ENCODE measurements around the gene TSN. TPM values are rescaled to one million over a fixed set of nuclear protein-coding genes. Genes with fewer than 3 reads are reported as not detected.

The TSN gene
- total RNA-seq, 1 experiment from 2014 or later: 60.7 TPM

DNA sequence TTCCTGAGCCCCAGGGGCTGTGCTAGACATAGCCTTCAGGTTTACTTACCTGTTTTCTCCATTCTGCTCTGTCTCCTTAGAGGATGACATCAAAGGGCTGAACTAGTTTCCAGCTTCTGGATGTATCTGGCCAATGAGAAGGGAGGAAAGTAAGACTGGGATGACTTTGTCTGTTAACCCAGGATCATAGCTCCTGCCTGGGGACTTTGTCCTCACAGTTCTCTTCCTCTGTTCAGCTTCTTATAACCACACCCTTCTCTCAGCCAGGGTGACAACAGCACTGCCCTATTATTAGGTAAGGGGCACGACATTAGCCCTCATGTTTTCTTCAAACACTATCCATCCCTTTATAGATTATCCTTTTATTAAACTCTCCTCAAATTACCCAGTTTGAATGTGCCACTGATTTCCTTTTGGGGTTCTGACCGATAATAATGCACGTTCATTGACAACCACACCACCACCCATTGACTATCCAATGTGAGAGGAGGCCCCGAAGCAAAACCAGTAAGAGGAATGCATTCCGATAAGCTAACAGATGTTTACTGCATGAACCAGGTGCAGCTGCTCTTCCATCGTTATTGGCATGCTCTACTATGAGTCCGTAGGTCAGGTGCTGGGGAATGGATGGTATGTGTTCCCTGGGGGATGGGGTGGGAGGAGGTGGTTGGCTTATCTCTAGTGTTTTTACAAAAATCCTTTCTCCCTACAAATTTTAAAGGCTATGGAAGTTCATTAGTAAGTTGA, 23.5 kb downstream of the TSN start:
- H3K4me3 Mint-ChIP-seq (ENCODE audit: unreplicated experiment): no peak overlapping the region
- CTCF ChIA-PET: interaction anchor here (0.6 to 0.8 kb wide), 3 partner anchors 33 to 98 kb away, joined by 3 to 4 read pairs (median 3); no protein-coding TSS in a partner anchor
- no peaks in the 10 kb centered on the region for H3K36me3 Mint-ChIP-seq (ENCODE audit: insufficient read depth, unreplicated experiment)
- peaks cover 11% of the 10 kb centered on the region for H3K4me1 Mint-ChIP-seq (ENCODE audit: insufficient read depth, unreplicated experiment)
- BruUV-seq (replicated peaks): no TSS peak
- no peaks in the 10 kb centered on the region for H3K9me3 Mint-ChIP-seq (ENCODE audit: unreplicated experiment)
- intact Hi-C loops (cut with micrococcal nuclease): no loop called here
- DNase-seq (ENCODE audit: unreplicated experiment): no peak
- H3K27me3 Mint-ChIP-seq (ENCODE audit: insufficient read depth, unreplicated experiment): peaks cover 17% of the 10 kb centered on the region
- POLR2A ChIA-PET: interaction anchor here (0.9 kb wide), 1 partner anchor 11 kb away, joined by 3 read pairs; no protein-coding TSS in a partner anchor
- no peak overlapping the region for H3K27ac Mint-ChIP-seq (ENCODE audit: low read depth, unreplicated experiment)
- no peak for TF ChIP-seq CTCF (IDR thresholded peaks at IDR 0.05; ENCODE audit: unreplicated experiment)

DNA sequence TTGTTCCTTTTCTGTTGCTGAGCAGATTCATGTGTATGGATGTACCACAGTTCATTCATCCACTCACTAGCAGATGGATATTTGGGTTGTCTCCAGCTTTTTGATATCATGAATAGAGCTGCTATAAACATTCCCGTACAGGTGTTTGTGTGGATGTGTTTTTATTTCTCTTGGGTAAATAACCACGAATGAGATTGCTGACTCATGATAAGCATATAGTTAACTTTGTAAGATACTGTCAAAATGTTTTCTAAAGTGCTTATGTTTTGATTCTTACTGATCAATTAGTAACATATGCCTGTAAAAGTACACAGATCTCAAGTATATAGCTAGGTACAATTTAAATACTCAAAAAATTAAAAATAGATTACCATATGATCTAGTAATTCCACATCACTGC, 27.7 kb downstream of the TSN start:
- Mint-ChIP-seq H3K4me3 (ENCODE audit: unreplicated experiment) (no peak overlapping the region), H3K27me3 (ENCODE audit: insufficient read depth, unreplicated experiment) (peaks cover 17% of the 10 kb centered on the region), H3K9me3 (ENCODE audit: unreplicated experiment) (no peaks in the 10 kb centered on the region), H3K27ac (ENCODE audit: low read depth, unreplicated experiment) (no peak overlapping the region), H3K36me3 (ENCODE audit: insufficient read depth, unreplicated experiment) (no peaks in the 10 kb centered on the region), H3K4me1 (ENCODE audit: insufficient read depth, unreplicated experiment) (no peaks in the 10 kb centered on the region)
- no peak for DNase-seq (ENCODE audit: unreplicated experiment)
- POLR2A ChIA-PET: no interaction called here
- TF ChIP-seq CTCF (IDR thresholded peaks at IDR 0.05; ENCODE audit: unreplicated experiment): no peak
- intact Hi-C loops (cut with micrococcal nuclease): no loop called here
- CTCF ChIA-PET: interaction anchor here (0.6 kb wide), 1 partner anchor 572 kb away, joined by 3 read pairs; no protein-coding TSS in a partner anchor
- no TSS peak for BruUV-seq (replicated peaks)

GRCh38 chr2:121788685-121789084, 33.2 kb downstream of the TSN start:
- POLR2A ChIA-PET: interaction anchor here (0.7 kb wide), 1 partner anchor 267 kb away, joined by 3 read pairs; no protein-coding TSS in a partner anchor
- BruUV-seq (replicated peaks): no TSS peak
- Mint-ChIP-seq H3K27me3 (ENCODE audit: insufficient read depth, unreplicated experiment) (peaks cover under 1% of the 10 kb centered on the region), H3K4me1 (ENCODE audit: insufficient read depth, unreplicated experiment) (peaks cover 22% of the 10 kb centered on the region), H3K27ac (ENCODE audit: low read depth, unreplicated experiment) (no peak overlapping the region), H3K9me3 (ENCODE audit: unreplicated experiment) (no peaks in the 10 kb centered on the region), H3K4me3 (ENCODE audit: unreplicated experiment) (no peak overlapping the region), H3K36me3 (ENCODE audit: insufficient read depth, unreplicated experiment) (no peaks in the 10 kb centered on the region)
- no peak for DNase-seq (ENCODE audit: unreplicated experiment)
- no peak for TF ChIP-seq CTCF (IDR thresholded peaks at IDR 0.05; ENCODE audit: unreplicated experiment)
- intact Hi-C loops (cut with micrococcal nuclease): no loop called here
- CTCF ChIA-PET: no interaction called here

DNA sequence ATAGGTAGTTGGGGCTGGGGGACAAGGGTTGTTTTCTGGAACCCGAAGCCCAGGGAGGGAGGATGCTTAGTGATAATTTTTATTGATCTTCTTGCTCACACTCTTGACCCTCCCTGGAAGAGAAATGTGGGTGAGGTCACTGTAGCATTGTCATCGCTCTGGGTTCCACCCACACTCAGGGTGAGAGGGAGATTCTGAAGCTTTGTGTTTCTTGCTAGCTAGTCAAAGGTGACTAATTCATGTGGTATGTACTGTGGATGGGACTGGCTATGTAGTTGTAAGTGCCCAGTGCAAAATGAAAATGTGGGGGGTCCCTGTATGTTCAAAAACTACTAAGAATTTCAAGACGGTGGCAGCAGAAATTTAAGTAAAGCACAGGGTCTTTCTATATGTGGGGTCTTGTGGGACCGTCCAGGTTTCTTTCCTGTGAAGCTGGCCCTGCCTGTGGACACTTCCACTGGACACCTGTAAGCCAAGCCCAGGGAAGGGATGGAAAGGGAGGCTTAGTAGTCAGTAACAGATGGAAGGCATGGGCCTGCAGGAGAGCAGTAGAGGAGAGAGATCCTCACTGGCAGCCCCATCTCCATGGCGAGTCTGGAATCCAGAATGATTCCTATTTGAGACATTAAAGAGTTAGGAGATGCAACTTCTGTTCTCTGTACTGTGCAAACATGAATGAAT, 35.0 kb downstream of the TSN start:
- intact Hi-C loops (cut with micrococcal nuclease): no loop called here
- ChIA-PET CTCF (interaction anchor here (0.5 to 0.9 kb wide), 4 partner anchors 18 to 705 kb away, joined by 3 to 4 read pairs (median 4); no protein-coding TSS in a partner anchor), POLR2A (interaction anchor here (0.6 to 1.0 kb wide), 4 partner anchors 10 to 21 kb away, joined by 3 to 5 read pairs (median 3); no protein-coding TSS in a partner anchor)
- no TSS peak for BruUV-seq (replicated peaks)
- Mint-ChIP-seq H3K4me1 (ENCODE audit: insufficient read depth, unreplicated experiment) (peaks cover 22% of the 10 kb centered on the region), H3K36me3 (ENCODE audit: insufficient read depth, unreplicated experiment) (no peaks in the 10 kb centered on the region), H3K9me3 (ENCODE audit: unreplicated experiment) (no peaks in the 10 kb centered on the region), H3K27ac (ENCODE audit: low read depth, unreplicated experiment) (no peak overlapping the region), H3K27me3 (ENCODE audit: insufficient read depth, unreplicated experiment) (no peaks in the 10 kb centered on the region), H3K4me3 (ENCODE audit: unreplicated experiment) (no peak overlapping the region)
- peak; percentile 82 for DNase-seq (ENCODE audit: unreplicated experiment)
- no peak for TF ChIP-seq CTCF (IDR thresholded peaks at IDR 0.05; ENCODE audit: unreplicated experiment)
